ENCODE data around the gene TASOR2.

Gene TASOR2

DNA sequence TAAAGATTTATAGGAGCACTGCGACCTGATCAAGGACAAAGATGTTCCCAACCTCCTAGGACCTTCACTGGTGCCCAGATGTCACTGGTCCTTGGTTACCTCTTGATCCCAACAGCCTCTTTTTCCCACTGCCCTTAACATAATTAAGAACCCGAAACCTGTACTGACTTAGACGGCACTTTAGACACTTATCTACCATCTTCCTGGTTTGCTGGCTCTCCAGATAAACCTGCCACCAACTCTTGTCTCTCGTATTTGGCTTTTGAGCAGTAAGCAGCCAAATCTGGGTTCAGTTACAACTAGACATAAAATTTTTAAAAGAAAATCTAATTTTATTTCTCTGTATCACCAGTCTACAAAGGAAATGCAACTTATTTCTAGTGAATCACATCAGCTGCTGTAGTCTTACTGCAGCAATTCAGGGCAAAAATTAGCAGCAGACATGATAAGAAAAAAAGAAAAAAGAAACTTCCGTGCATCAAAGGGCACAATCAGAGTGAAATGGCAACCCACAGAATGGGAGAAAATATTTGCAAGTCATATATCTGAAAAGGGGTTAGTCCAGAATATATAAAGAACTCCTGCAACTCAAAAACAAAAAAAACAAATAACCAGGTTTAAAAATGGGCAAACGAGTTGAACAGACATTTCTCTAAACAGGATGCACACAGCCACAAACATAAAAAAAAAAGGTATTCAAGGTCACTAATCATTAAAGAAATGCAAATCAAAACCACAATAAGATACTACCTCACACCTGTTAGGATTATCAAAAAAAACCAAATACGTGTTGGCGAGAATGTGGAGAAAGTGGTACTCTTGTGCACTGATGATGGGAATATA is 27.7 kb upstream of the TASOR2 start:
- DNase-seq (ENCODE audit: low read depth), result no peak

DNA sequence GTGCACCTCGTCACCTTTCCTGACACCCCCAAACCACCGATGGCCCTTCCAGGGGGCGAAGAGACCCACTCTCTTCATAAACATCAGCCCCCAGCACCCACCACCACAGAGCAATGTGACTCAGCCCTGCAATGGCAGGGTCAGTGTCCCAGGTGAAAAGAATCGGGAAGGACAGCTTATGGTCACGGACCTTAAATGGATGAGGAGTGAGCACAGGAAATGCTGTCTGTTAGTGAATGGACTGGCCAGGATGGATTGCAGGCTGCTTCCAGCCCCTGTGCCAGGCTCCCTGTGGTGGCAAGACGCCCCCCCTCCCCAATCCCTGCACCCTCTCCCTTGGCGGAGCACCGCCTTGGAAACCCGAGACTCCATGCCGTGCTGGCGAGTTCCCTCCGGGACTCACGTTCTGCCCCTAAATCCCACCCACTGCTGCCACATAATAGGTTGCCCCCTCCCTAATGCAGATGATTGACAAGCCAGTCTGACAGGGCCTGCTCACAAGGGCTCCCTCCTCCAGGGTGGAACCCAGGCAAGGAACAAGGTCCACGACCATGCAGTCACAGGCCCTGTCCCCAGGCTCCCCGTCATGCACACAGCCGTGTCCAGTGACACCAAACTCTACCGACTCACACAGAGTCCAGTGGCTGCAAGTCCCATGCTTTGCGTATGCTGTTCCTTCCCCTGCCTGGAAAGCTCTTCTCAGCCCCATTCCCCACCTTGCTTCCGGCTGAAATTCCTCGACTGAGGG is 25.6 kb upstream of the TASOR2 start:
- no peak for DNase-seq (ENCODE audit: low read depth)

DNA sequence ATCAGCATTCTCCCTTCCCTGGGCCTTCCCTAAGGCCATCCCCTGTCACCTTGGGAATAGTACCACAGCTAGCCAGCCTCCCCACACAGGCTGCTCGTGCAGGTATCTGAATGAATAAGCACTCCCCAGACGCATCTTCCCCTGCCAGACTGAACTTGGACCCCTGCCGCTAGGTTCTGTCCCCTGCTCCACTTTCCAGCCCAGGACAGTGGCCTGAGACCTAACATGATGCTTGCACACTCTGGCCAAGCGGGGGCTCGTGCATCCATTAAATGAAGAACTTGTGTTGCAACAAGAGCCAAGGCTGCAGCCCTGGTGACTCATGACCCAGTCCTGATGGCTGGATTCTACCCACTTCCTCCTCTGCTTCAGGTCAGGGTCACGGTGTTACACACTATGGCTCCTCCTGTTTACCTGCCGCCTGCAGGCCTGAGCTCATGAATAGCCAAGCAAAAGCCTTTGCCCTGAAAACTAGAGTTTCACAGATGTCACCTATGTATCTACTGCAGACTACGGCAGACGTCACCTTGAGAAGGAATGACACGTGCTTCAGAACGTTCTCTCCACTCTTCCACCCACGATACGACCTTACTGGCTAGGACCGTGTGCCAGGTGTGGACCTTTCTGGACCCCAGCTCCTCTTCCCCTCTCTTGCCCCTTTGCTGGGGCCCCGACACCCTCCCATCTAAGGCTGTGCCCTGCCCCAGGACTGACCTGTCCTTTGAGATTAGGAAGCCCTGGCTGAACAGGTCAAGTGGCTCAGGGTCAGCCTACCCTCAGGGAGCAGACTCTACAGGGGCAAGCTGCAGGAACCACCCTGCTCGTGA is 24.7 kb upstream of the TASOR2 start:
- no peak for DNase-seq (ENCODE audit: low read depth)

DNA sequence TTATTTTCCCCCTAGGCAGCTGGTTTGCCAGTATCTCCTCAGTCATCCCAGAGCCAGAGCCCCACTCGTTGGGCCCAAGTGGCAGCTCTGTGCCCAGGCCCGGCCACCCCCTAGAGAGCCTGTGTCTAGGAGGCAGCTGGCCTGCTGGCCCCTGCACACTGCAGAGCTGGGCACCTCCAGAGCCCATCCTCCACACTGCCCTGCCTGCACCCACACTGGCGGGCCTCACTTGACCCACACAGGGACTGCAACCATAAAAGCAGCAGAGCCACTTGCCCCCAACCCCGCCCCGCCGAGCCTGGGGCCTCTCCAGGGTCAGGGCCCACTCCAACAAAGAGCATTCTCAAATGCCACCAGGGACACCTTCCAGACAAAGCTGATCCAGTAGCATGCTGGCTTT is 23.6 kb upstream of the TASOR2 start:
- no peak for DNase-seq (ENCODE audit: low read depth)

DNA sequence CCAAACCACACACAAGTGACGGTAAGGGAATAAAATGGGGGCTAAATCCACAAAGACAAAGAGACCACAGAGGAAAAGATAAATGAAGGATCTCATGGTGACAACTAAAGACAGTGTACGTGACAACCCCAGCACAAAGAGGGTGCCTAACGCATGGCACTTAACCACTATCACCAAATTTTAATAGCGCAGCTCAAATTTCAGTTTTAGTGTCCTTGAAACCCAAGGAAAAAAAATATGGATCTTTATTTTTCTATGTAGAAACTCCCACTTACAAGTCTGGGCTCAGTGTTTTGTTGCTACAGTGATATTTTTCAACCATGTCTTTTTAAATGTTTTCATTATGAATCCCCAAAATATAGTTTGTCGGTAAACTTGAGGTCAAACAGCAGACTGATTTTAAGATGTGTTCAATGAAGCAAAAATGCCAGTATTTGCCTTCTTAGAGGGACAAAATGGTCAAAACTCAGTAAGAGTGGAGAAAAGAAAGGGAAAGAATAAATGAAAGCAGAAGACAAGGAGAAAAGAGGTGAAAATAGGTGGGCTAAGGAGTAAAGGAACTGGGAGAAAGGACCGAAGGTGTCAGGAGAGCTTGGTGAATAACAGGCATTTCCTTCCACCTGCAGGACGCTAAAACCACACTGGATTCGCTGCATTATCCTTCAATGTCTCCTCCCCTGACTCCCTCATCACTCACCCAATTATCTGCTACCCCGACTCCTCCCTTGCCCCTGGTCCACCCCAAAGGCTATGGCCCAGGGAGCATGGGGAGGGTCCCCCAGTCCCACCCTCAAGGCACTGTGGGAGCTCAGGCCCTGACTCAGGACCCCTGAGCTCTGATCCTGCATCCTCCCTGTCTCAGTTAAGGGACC is 21.7 kb upstream of the TASOR2 start:
- no peak for DNase-seq (ENCODE audit: low read depth)

DNA sequence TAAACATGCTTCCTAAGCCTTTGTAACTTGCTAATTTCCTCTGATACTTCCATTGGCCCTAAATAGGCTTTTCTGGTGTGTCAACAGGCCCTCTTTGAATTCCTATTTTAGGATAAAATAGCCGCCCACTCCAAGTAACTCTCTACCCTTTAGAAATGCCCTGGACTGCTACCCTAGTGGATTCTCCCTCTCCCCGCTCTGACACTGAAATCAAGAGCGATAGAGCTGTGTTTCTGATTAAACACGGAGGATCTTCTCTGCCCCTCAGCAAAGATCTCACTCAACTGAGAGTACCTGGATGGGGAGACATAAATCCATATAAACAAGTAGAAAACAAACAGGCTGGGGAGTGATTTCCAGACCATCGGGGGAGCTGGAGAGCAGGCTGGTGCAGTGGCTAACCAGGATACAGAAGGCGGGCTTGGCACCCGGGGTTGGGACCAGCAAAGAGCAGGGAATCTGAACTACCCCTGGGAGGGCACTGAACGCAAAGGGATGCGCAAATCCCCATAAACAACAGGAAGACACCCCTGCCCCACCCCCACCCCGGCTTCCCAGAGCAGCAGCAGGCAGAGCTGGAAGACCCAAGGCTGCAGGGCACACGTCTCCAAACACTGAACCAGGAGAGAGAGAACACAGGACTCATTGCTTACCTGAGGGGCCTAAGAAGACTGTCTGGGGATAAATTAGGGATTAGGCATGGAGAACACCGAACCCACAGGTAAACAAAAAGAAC is 20.8 kb upstream of the TASOR2 start:
- no peak for DNase-seq (ENCODE audit: low read depth)

DNA sequence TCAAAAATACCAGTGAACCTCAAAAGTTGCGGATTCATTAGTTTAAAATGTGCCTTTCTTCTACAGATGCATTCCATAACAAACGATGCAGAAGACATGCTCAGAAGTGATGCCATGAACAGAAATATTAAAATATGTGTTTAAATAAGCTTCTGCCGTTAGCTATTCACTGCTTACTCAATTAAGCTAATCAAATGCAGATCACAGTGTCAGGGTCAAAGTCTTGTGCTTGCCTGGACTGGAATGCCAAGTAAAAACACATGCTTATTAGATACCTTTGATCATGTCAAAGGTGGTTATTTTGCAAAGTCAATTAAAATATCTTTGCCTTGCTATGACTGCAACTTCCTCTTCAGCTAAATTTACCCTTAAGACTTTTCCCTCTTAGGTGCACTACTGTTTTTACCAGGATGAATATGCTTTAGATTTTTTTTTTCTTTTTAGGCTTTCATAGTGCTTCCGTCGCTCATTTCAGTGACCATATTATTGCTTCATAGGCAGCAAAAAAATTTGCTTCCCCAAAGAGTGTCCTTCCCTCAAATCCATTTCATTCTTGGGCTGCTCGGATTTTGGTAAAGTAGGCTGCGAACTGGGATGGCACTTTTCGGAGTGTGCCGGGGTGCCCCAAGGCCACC is 19.1 kb upstream of the TASOR2 start:
- DNase-seq (ENCODE audit: low read depth), result no peak

DNA sequence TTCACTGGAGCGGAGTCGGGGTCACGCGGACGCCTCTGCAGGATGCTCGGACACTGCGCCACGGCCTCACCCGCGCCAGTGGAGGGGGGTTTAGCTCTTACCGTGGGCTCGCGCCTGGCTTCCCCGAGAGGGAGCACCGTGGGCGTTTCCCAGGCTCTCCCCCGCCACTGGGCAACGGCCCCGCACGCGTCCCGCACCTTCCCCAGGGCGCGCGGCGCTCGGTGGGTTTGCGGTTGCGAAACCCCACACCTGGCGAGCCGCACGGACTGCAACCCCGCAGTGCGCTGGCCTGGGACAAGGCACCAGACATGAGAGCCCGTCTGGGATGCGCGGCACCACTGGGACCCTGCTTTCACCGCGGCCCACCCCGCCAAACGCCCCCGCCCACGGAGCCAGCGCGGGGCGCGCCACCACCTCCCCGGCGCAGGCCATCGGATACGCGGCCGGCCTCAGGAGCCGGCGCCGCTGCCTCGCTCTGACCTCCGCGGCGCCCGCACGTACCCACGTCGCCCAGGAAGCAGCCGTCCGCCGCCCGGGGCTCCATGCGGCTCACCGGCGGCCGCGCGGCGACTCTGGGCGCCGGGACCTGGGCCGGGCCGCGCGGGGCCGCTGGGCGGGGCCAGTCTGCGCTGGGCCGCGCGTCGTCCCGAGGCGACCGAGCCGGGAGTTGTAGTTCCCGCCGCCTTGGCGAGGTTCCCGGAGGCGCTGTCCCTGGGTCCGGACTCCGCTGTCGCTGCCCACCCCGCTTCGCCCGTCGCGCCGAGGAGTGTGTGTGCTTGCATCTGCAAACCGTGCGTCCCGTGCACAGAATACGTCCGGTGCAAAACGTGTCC is 18.4 kb upstream of the TASOR2 start, which contains the start of gene ASB13:
Gene ASB13 (minus strand): TSS at position 588 of the 833 bp plus-strand sequence. CDS start 44 bp downstream, at position 544.
- DNase-seq (ENCODE audit: low read depth), result peak; percentile 24

DNA sequence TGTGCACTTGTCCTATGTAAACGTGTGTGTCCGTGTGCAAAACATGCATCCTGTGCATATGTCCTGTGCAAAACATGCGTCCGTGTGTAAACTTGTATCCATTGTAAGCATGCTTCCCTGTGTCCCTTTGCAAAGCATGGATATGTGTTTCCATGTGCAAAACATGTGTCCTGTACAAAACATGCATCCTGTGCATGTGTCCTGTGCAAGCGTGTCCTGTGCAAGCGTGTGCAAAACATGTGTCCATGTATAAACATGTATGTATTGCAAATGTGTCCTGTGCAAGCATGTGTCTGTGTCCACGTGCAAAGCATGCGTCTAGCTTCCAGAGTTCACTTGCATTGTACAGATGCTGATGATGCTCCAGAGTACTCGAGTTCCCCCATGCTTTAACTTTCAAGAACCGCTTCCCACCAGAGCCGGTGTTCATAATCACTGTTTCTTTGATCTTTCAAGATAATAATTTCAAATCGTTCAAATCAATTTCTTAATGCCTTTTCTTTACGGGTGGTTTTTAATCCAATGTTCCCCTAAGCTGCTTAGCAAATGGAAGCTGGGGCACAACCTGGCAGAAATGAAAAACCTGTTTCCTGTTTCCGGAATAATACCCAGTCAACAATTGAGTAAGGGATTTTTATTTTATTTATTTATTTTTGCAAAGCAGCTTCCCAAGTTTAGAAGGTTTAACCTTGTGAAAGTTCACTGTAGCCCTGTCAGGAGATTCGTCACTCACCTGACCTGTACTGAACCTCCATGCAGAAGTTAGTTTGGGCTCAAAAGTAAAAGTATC is 17.6 kb upstream of the TASOR2 start:
- no peak for DNase-seq (ENCODE audit: low read depth)

DNA sequence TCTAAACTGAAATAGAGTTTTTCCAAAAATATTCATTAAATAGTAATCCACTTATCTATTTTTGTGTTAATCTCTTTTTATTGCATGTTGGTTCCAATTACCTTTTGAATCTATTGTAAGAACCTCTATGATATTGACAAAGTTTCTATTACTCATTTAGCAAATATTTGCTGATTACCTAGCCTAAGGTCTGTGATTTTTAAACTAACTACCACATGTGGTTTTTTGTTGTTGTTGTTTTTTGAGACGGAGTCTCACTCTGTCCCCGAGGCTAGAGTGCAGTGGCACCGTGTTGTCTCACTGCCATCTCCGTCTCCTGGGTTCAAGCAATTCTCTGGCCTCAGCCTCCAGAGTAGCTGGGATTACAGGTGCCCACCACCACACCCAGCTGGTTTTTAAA is 16.2 kb upstream of the TASOR2 start:
- DNase-seq (ENCODE audit: low read depth), result no peak

DNA sequence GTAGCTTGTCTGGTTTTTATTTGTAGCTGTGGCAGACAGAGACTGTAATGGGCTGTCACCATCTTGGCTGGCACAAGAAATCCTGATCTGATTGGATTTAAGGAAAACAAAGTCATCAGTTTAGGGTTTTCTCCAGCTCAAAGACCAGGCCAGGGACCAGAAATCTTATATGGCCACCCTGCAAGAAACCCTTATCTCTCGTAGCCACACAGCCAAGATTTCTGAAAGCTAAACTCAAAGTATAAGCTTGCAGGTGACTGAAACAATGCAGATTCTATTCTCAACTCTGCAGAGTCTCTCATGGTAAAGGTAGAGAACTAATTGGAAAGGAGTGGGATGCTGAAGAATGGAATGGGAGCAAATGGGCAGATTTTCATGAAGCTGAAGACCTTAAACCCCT is 15.0 kb upstream of the TASOR2 start:
- DNase-seq (ENCODE audit: low read depth), result no peak

DNA sequence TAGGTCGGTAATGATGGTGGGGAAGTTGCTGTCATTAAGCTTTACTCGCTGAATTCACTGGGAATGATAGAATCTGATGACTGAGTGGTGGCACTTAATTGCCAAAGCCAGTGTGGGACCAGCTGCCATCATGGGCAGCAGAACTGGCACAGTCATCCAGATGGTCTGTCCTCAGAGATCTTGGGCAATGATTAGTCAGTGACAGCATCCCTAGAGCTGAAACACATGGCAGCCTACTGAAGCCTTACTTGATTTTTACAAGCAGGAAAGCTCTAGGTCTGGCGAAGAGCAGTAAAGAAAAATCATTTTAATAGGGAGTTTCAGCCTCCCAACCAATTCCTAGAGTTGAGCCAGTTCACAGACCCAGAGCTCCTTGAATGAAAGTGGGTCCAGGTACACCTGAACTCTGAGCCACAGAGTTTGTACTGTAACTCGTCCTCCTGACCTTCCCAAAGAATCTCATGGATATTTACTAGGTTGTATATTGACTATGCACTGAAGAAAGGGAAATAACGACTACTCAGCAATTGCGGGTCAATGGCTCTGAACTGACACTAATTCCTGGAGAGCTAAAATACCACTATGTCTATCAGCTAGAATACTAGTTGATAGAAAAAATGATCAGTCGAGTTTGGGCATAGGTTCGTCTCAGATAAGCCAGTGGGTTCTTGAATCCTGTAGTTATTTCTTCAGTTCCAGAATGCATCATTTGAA is 13.8 kb upstream of the TASOR2 start:
- DNase-seq (ENCODE audit: low read depth), result no peak

DNA sequence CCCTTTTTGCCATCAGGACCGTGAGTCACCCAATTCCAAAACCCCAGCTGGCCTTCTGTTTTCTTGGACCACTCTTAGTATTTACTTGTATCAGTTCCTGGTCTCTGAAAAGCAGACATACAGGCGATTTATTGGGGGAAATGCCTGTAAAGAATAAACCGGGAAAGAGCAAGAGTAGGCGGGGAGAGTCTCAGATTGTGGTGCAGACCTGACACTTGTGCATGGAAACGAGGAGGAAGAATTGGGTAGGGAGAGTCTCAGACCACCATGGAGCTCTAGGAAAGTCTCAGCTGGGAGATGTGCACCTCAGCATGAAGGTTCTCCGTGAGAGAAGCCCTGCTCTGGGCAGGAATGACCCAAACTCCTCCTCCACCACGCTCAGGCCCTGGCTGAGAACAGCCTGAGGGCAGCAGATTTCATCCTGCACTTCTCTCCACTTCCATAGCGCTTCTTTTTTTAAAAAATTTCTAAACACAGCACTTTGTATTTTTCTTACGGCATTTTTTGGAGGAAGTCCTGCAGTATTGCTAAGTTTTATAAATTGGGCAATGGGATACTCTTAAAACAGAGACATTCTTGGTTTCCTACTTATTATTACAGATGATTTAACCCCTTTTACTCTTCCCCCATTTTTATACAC is 6.1 kb upstream of the TASOR2 start:
- DNase-seq (ENCODE audit: low read depth), result no peak

DNA sequence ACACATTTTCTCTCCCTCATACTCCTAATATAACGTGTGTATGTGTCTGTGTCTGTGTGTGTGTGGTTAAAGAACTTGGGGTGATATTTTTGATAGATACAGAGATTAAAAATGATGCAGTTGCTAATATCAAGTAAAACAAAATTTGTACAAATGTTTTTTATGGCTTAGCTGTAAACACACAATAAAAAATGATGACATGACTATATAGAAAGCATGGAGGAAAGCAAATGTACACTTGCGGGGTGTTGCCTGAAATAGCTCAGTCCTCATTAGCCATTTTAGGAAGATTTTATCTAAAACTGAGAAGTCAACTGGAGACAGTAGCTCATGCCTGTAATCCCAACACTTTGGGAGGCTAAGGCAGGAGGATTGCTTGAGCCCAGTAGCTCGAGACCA is 5.6 kb upstream of the TASOR2 start:
- no peak for DNase-seq (ENCODE audit: low read depth)

DNA sequence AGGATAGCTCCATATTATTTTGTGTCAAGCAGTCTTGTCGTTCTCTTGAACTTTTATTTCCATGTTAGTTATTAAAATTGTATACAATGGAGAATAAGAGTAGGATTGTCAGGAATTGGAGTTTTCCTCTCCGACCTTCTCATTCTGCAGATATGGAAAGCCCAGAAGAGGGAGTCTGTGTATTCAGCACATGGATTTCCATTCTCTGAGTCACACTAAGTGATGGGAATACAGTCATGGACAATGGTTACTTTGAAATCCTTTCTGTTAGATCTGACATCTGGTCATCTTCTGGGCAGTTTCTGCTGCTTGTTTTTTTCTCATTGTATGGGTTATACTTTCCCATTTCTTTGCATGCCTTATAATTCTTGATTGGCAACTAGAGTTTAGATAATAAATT is 5.0 kb upstream of the TASOR2 start:
- DNase-seq (ENCODE audit: low read depth), result no peak

DNA sequence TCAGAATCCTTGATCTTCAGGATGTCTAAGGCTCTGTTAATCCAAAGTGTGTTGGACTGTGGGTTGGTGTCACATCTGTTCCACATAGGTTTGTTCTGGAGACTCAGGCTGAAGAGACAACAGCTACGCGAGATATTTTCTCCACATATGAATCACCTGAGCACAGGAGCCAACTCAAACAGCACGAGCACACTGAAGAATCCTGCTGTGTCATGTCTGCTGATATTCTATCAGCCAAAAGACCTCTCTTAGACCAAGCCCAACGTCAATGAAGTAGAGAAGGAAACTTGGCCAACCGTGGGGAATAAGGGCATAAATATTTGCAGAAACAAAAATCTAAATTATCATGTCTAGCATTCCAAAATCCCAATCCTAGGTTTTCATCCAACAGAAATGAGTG is 2.7 kb upstream of the TASOR2 start:
- no peak for DNase-seq (ENCODE audit: low read depth)

DNA sequence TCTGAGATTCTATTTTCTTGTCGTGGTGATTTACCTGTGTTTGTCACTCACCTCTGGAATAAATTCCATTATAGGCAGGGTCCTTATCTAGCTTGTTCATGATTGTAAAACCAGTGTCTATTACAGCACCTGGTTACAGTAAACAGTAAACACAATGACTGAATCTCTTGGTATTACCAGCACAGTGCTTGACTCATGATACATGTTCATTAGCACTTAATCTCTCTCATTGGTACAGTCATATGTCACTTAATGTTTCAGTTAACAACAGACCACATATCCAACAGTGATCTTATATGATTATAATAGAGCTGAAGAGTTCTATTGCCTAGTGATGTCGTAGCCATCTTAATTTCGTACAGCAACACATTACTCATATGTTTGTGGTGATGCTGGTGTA is 1.6 kb upstream of the TASOR2 start:
- no peak for DNase-seq (ENCODE audit: low read depth)

All from stimulated activated CD8-positive, alpha-beta memory T cell treated with anti-CD3 and anti-CD28 coated beads, Interleukin-4, amount 100 ng/mL, for 24 hours (primary cell).